Measurements from ENCODE around the gene KLHDC7B. TPM values are rescaled to one million over a fixed set of nuclear protein-coding genes. Genes with fewer than 3 reads are reported as not detected.
"Not testable (repeated sequence)": the region's sequence is repeated elsewhere in the genome, so short reads cannot be mapped to it uniquely, and the experiment has no call there.

KLHDC7B gene
- total RNA-seq, 1 donor from 2014 or later, result 0.07 TPM

DNA sequence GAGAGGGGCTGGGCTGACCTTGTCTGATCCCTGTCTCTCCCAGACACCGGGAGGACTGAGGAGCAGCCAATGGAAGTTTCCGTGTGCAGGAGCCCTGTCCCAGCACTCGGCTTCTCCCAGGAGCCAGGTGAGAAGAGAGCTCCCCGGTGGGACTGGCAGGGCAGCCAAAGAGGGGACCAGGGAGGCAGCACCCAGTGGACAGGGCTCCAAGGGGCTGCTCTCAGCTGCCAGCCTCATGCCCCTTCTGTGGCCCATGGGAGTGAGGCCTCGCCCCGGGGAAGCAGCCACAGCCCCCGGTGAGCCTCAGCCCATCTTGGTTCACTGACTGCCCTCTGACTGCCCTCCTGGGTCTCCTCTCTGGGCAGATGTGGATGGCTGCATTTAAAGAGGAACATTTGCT, 27.1 kb upstream of the KLHDC7B start:
- H3K27me3 Mint-ChIP-seq (ENCODE audit: low read depth), result no peaks in the 10 kb centered on the region
- peaks cover 9% of the 10 kb centered on the region for H3K36me3 Mint-ChIP-seq
- no peak overlapping the region for H3K4me3 Mint-ChIP-seq
- no peak for DNase-seq (ENCODE audit: low spot score in 2 of 2, unreplicated experiment in 2 of 2)
- H3K4me1 Mint-ChIP-seq, result no peaks in the 10 kb centered on the region
- no peaks in the 10 kb centered on the region for H3K9me3 Mint-ChIP-seq
- no peak overlapping the region for H3K27ac Mint-ChIP-seq
- TF ChIP-seq, protein P1, sequence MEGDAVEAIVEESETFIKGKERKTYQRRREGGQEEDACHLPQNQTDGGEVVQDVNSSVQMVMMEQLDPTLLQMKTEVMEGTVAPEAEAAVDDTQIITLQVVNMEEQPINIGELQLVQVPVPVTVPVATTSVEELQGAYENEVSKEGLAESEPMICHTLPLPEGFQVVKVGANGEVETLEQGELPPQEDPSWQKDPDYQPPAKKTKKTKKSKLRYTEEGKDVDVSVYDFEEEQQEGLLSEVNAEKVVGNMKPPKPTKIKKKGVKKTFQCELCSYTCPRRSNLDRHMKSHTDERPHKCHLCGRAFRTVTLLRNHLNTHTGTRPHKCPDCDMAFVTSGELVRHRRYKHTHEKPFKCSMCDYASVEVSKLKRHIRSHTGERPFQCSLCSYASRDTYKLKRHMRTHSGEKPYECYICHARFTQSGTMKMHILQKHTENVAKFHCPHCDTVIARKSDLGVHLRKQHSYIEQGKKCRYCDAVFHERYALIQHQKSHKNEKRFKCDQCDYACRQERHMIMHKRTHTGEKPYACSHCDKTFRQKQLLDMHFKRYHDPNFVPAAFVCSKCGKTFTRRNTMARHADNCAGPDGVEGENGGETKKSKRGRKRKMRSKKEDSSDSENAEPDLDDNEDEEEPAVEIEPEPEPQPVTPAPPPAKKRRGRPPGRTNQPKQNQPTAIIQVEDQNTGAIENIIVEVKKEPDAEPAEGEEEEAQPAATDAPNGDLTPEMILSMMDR (IDR thresholded peaks at IDR 0.05; ENCODE audit: unreplicated experiment), result no peak

DNA sequence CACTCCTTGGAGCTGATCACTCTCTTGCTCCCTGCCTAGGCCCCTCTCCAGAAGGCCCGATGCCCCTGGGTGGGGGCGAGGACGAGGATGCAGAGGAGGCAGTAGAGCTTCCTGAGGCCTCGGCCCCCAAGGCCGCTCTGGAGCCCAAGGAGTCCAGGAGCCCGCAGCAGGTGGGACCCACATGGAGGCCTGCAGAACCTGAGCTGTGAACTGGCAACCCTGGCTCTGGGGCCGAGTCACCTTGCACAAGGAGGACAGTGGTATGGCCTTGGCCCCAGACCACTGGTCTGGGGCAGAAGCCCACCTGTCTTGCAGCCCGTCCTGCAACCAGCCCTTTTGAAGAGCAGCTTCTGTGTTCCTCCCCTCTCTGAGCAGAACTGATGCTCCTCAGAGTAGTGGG, 26.5 kb upstream of the KLHDC7B start:
- peaks cover 9% of the 10 kb centered on the region for H3K36me3 Mint-ChIP-seq

DNA sequence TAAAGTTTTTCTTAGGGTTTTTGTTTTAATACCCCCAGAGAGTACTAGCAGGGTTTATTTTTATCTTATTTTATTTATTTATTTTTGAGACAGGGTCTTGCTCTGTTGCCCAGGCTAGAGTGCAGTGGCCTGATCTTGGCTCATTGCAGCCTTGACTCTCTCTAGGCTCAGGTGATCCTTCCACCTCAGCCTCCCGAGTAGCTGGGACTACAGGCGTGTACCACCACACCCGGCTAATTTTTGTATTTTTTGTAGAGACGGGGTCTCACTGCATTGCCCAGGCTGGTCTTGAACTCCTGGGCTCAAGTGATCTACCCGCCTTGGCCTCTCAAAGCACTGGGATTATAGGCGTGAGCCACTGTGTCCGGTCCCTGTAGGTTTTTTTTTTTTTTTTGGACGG, 25.5 kb upstream of the KLHDC7B start:
- not testable (repeated sequence) for H3K9me3 Mint-ChIP-seq; H3K27ac Mint-ChIP-seq; DNase-seq (ENCODE audit: low spot score in 2 of 2, unreplicated experiment in 2 of 2); H3K36me3 Mint-ChIP-seq; H3K4me1 Mint-ChIP-seq; H3K4me3 Mint-ChIP-seq; H3K27me3 Mint-ChIP-seq (ENCODE audit: low read depth)

More for the DNA sequence above, 26.5 kb upstream of the KLHDC7B start:
- TF ChIP-seq, protein P1 (IDR thresholded peaks at IDR 0.05; ENCODE audit: unreplicated experiment), result no peak
- H3K9me3 Mint-ChIP-seq, result no peaks in the 10 kb centered on the region
- no peak overlapping the region for H3K27ac Mint-ChIP-seq
- no peak overlapping the region for H3K4me3 Mint-ChIP-seq
- DNase-seq (ENCODE audit: low spot score in 2 of 2, unreplicated experiment in 2 of 2), result no peak
- H3K4me1 Mint-ChIP-seq, result no peaks in the 10 kb centered on the region
- H3K27me3 Mint-ChIP-seq (ENCODE audit: low read depth), result no peaks in the 10 kb centered on the region

DNA sequence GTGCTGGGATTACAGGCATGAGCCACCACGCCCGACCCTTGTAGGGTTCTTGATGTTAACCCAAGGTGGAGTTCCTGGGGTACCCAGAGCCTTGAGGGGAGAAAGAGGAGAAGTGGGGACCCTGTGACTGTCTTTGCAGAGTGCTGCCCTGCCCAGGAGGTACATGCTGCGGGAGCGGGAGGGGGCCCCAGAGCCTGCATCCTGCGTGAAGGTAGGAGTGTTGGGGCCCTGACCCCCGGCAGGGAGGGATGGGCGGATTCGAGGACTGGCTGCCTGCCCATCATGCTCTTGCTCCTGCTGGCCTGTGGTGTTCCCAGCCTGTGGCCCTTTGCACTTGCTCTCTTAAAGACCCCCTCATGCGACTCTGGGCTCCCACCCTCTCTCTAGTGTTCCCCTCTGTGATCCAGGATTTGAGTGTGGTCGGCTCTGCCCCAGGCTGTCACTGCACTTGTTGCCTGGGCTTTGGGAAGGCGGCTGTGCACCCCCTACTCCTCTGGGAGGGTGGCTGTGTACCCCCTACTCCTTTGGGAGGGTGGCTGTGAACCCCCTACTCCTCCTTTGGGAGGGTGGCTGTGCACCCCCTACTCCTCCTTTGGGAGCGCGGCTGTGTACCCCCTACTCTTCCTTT, 24.8 kb upstream of the KLHDC7B start:
- TF ChIP-seq, protein P1 (IDR thresholded peaks at IDR 0.05; ENCODE audit: unreplicated experiment), result no peak
- Mint-ChIP-seq H3K36me3 (peaks cover 6% of the 10 kb centered on the region), H3K9me3 (no peaks in the 10 kb centered on the region), H3K4me3 (no peak overlapping the region), H3K4me1 (peaks cover 8% of the 10 kb centered on the region), H3K27ac (no peak overlapping the region), H3K27me3 (ENCODE audit: low read depth) (no peaks in the 10 kb centered on the region)
- no peak for DNase-seq (ENCODE audit: low spot score in 2 of 2, unreplicated experiment in 2 of 2)

DNA sequence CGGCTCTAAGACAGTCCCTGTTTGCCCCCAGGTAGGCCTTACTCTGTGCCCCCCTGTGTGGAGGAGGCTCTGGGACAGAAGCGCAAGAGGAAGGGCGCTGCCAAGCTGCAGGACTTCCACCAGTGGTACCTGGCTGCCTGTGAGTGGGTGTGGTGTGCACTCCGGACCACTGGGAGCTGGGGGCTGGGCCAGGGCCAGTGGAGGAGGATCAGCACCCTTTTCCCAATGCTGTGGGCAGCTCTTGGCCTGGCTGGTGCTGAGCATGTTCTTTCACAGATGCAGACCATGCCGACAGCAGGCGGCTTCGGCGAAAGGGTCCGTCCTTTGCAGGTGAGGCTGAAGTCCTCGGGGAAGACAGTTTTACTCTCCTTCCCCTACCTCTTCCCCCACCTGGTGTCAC, 24.0 kb upstream of the KLHDC7B start:
- H3K27ac Mint-ChIP-seq, result no peak overlapping the region
- TF ChIP-seq, protein P1 (IDR thresholded peaks at IDR 0.05; ENCODE audit: unreplicated experiment), result no peak
- no peak overlapping the region for H3K4me3 Mint-ChIP-seq
- H3K36me3 Mint-ChIP-seq, result peaks cover 6% of the 10 kb centered on the region
- H3K4me1 Mint-ChIP-seq, result peaks cover 9% of the 10 kb centered on the region
- no peaks in the 10 kb centered on the region for H3K9me3 Mint-ChIP-seq
- no peak for DNase-seq (ENCODE audit: low spot score in 2 of 2, unreplicated experiment in 2 of 2)
- H3K27me3 Mint-ChIP-seq (ENCODE audit: low read depth), result no peaks in the 10 kb centered on the region

DNA sequence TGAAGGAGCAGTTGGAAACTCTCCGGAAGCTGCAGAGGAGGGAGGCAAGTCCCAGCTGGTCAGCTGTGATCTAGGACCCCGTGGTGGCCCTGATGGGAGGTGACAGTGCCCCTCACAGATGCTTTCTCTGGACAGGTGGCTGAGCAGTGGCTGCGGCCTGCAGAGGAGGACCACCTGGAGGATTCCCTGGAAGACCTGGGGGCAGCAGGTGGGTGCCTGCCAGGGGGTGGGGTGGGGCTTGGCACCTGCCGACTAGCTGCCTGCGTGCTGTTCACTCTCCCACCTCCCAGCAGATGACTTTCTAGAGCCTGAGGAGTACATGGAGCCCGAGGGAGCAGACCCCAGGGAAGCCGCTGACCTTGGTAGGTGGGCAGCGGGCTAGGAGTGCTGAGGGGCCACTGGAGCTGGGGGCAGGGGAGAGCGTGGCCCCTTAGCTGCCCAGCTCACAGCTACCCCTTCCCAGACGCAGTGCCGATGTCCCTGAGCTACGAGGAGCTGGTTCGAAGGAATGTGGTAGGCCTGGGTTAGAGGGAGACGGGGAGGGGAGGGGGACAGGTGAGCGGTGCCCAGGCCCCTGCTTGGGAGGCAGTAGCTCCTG, 23.4 kb upstream of the KLHDC7B start:
- H3K36me3 Mint-ChIP-seq, result peaks cover 6% of the 10 kb centered on the region
- TF ChIP-seq, protein P1 (IDR thresholded peaks at IDR 0.05; ENCODE audit: unreplicated experiment), result no peak
- no peak for DNase-seq (ENCODE audit: low spot score in 2 of 2, unreplicated experiment in 2 of 2)
- no peak overlapping the region for H3K4me3 Mint-ChIP-seq
- peaks cover 14% of the 10 kb centered on the region for H3K4me1 Mint-ChIP-seq
- no peak overlapping the region for H3K27ac Mint-ChIP-seq
- no peaks in the 10 kb centered on the region for H3K27me3 Mint-ChIP-seq (ENCODE audit: low read depth)
- no peaks in the 10 kb centered on the region for H3K9me3 Mint-ChIP-seq

Data from mesothelial cell of epicardium (in vitro differentiated cells).